HG03045 (cell line): Measurements from ENCODE around the gene RERE.
"Not testable (repeated sequence)": the region's sequence is repeated elsewhere in the genome, so short reads cannot be mapped to it uniquely, and the experiment has no call there.

Source experiments
- ATAC-seq: cut with Tn5 transposase; IDR thresholded peaks from one replicate; pipeline ENCODE4 v1.9.1; 2021; ENCODE audit warnings: mild to moderate bottlenecking, moderate library complexity; ENCODE audit not compliant: unreplicated experiment

RERE gene

DNA sequence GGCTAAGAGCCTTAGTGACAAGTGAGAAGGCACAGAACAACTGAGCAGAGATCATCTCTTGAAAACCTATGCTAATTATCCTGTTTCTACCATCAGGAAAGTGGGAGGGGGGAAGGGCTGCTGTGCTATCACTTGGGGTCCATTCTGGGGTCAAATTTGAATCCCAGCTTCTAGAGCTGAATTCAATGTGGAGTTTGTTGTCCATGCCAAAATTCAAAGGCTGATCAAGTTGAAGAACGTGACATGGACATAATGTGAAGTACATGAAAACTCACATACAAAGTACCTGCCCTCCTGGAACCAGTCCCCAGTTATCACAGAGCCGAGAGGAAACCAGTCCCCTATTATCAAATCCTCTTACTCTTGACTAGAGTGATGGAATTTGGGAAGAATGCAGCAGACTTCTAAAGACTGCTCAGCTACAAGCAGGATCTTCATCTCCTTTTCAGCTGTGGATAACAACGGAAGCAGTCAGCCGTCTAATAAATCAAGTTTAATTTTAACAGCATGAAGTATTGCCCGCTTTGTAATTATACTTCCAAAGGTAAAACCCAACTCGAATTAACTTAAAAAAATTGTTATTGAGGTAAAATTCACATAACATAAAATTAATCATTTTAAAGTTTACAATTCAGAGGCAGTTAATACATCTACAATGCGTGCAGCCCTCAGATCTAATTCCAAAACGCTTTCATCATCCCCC is 421.2 kb downstream of the RERE start:
- no peak for ATAC-seq

DNA sequence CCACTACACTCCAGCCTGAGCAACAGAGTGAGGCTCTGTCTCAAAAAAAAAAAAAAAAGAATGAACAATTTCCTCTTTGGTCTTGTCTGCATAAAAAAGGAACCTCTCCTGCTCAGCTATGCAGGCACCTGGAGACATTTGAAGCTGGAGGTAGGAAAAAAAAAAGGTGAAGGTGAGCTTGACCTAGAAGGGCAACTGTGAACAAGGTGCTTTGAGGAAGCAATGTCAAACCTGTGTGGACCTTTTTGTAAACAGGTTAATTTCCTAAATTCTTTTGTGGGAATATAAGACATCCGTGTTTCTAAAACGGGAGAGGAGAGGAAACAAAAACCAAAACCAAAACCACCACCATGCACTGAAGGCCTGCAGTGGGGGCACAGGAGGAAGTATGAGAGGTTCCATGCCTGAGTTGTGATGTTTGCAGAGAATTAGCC is 422.0 kb downstream of the RERE start:
- no peak for ATAC-seq

DNA sequence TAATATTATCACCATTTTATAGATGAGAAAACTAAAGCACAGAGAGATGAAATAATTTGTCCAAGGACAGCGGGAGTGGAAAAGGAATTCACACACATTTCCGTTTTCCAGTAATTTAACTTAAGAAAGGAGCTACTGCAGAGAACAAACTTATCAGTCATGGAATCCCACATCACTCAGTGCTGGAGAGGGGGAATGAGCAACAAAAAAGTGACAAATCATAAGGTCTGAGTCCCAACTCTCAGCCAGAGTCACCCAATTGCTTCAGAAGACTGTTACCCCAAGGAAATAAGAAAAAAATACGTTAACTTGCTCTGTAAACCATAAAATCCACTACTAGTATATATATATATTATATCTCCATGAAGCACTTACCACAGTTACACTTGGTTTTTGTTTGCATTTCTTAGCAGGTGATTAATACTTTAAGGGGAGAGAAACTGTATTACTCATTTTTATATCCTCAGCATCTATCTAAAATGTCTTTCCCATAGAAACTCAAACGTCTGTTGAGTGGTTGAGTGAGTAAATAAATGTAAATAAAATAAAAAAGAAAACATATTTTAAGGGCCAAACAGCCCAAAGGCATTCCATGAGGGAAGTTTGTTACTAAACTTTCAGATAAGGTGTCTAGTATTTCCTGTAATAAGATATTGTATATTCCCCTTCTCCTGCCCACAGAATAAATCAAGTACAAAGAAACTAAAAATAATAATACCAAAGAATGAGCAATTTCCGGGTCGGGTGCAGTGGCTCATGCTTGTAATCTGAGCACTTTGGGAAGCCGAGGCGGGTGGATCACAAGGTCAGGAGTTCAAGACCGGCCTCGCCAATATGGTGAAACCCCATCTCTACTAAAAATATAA is 422.8 kb downstream of the RERE start:
- ATAC-seq, result no peak

DNA sequence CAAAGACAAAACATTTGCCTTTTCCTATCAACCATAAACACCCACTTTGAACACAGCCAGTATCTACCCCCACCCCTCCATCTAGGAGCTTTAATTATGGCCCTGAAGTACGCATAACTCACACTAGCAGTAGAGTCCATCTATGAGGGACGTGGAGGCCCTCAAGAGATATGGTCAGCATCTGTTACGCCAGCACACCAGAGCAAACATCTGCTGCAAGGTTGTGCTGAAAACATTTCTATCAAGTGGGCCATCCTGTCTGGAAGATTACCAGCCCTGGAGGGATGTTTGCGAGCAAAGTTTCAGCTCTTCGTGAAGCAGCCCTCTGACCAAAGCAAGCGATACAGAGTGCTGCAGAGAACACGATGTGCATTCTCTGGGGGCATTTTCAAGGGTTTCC is 424.9 kb downstream of the RERE start:
- ATAC-seq, result no peak

DNA sequence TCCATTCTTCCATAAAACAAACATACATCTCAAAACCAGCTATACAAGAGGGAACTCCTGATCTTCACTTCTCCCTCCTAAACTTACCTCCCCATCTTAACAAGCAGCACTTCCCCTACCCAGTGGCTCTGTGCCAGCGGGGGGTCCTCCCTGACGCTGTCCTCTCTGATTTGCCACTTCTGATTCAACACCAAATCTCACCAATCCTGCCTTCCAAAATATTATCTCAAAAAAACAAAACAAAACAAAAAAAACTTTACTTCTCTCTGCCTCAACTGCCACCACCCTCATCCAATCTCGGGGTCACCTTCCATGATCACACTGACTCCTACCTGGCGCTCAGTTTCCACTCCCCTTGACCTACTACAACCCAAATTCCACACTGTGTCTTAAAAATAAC is 426.7 kb downstream of the RERE start:
- ATAC-seq, result no peak

DNA sequence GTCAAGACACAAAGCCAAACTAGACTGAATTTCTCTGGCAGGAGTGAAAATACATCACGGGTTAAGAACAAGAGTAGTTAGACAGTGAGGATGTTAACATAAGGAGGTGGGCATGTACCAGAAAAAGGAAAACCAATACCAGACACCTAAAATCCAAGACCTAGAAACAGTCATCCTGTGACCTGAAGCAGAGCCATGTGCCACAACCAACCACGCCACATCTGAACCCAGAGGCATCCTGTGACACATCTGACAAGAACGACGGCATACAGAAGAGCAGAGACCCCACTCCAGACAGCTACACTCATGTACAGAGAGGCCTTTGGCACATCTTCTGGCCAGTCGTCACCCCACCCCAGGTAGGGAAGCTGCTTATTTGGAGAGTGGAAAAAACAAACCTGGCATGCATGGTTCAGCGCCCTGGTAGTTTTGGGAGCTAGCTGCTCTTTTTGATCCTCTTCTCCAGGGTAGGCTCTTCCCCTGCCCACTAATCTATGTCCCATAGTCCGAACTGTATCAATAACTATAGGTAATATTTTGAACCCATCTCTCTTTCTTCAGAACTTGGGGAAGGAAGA is 427.4 kb downstream of the RERE start:
- no peak for ATAC-seq

DNA sequence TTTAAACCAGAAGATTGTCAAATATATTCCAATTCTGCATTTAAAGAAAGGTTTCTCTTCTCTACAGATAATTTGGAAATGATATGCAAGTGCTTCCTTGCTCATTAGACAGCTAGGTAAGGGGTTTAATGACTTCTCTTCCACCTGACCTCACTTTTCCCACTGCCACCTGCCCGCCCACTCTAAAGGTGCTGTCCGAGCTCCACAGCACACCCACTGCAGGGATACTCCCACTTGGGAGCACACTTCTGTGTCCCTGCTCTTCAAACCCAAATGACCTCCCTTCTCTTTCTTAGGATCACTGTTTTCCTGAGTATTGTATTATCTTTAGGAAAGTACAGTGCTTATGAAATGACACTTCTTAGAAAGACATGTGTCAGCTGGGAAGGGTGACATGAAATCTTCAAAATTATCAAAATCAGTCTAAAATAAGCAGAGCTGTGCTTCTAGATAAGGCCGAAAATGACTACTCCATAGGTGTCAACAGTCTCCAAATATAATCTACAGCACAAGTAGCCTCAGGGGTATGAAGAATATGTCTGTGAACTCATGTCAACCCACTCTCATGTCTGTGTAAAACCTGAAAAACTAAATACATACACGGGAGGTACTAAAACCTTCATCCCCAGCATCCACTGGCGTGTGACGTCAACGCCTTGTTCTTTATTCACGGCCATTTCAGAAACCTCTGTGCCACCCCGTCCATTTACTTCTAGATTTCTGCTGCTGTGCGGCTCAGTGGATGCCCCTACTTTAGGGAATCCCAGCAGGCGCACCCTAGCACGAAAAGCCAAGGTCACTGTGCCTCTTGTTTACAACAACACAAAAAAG is 428.5 kb downstream of the RERE start:
- no peak for ATAC-seq

DNA sequence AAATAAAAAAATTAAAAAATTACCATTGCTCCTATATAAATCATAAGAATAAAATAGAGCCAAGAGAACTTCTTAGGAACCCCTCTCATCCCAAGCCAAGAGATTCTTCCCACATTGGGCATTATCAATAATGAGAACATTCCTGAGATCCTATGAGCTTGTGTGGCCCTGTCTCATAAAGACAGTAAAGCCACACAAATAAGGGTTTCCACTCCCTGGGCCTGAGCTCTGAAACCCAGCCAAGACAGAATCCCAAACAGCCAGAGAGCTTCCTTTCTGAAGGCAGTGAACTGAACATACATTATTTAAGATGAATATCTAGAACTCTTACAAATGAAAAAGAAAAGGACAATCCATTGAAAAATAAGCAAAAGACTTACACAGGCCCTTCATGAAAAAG is 431.2 kb downstream of the RERE start:
- no peak for ATAC-seq

DNA sequence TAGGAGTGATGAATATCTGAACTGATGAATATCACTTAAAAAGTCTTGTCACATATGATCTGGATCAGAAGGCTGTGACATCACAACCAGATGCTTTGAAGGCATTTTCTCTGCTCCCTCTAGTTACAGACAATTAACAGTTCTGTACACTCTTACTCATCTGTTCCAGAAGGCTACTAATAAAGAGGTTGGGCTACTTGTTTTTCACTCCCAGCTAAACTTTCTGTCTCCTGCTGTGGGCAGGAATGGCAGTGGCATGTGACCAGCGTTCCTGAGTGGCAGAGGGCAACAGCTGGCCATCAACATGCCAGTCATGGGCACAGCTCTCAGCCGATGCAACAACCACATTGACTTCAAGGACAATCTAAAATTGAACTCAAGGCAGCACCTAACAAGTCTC is 432.9 kb downstream of the RERE start:
- ATAC-seq, result no peak

DNA sequence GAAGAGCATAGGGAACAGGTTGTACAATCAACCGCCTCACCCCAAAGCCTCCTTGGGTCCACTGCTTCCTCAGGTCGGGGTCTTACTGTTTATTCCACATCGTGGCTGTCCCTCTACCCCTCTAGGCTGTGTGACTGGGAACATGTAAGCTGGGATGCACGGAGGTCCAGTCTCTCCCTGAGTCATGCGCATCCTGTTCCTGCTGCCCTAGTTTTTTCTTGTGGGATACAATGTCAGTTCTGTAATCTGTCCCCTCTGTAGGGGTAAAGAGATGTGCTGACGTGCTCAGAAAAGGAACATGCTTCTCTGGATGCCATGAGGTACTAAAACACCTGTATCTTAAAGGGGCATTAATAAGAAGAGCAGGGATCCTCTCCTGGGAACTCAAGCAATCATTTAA is 433.4 kb downstream of the RERE start:
- no peak for ATAC-seq

DNA sequence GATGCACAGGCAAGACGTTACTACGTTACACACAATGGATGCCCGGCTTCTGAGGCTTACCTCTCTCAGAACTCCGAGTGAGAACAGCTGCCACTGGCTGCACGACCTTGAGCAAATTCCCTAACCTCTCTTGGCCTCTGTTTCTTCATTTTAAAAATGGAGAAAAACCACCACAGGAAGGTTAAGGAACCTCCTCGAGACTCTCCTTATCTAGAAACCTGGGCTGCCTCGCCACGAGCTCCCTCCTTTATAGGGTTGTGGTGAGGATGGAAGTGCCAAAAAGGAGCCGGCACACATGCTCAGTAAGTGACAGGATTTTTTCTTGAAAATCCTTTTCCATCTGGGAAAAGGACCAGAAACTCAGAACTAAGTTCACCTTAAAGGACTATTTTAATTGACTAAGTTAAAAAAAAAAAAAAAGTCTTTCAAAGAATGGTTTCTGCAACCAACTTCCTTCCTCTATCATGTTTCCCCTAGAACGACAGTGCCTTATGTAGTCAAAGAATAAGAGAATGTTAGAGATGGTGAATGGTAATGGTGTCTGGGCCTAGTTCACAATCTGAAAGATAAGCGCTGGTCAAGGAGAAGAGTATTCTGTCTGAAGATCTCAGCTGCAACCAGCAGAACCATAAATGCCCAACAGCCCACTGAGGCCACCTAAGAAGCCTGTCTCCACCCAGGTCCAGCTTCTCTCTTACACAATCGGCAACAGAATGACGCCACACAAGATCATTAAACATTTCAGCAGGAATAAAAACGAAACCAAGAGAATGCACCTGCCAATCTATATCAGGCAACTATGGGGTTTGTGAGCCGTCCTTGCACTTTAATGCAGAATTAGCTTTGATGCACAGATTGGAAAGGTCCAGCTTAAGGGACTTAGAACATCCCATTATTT is 434.6 kb downstream of the RERE start:
- ATAC-seq, result no peak

DNA sequence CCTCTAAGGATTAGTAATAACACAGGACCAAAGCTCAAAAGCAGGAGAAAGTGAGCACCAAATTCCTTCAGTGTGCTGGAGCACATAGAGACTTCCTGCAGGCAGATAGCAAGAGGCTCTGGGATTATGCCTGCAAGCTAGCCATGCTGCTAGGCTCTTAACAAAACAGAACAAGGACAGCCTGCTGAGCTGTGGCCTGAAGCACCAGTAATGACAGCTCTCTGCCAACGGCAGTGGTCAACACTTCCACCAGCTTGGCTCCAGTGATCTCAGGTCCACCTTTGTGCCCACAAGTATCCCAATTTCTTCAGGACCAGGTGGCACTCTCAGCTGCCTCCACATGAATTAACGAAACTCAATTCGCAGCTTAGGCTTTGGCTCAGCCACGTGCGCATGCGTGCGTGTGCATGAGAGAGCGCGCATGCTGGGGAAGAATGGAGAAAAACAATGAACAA is 435.4 kb downstream of the RERE start:
- no peak for ATAC-seq

DNA sequence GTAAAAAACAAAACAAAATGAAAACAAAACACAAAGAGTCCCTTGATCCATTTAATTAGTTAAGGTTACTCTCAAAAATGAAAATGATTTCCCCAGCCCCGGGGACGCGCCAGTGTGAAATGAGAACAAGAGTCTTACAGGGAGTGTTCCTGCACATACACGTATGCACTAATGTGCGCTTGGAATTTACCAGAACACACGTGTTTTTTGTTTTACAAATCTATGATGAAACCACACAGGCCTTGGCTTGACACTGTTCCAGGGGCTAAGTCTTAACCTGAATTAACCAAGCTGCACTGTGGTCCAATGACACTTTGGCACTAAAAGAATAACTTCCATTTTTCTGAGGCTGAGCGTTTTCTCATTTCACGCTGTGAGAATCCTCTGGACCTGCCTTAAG is 435.8 kb downstream of the RERE start:
- ATAC-seq, result no peak

DNA sequence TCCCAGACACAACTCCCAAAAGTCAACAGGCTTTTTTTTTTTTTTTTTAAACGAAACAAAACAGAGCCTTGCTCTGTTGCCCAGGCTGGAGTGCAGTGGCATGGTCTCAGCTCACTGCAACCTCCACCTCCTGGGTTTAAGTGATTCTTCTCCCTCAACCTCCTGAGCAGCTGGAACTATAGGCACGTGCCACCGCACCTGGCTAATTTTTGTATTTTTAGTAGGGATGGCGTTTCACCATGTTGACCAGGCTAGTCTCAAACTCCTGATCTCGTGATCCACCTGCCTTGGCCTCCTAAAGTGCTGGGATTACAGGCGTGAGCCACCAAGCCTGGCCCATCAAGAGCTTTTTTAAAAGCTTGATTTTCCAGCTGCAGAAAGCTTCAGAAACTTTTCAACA is 437.1 kb downstream of the RERE start:
- ATAC-seq, result not testable (repeated sequence)

DNA sequence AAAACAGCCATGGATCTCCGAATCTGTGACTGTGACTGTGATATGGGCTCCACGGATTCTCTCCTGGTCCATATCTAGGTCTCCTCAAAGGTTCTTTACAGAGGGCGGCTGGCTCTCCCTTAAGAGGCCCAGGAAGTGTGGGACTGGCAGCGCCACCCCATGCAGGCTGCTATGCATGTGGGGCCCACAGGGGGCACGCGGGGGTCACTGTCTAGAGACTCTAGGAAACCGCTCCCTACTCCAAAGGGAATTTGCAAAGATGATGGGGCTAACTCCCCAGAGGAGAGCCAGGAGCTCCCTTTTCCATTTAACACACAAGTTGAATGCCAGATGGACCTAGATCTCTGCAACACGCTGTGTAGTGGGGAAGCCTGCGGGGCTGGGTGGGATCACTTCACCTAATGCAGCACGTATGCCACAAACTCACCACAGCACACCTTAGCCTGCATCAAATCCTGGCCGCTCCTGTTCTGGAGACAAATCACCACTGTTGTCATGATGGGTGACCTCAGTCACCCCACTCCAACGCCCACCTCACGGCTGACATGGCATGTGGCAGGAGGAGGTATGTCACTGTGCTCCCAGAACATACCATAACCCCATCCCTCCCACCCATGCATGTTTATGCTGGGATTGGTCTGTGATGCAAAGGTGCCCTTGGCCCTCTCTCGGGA is 437.8 kb downstream of the RERE start:
- ATAC-seq, result no peak

DNA sequence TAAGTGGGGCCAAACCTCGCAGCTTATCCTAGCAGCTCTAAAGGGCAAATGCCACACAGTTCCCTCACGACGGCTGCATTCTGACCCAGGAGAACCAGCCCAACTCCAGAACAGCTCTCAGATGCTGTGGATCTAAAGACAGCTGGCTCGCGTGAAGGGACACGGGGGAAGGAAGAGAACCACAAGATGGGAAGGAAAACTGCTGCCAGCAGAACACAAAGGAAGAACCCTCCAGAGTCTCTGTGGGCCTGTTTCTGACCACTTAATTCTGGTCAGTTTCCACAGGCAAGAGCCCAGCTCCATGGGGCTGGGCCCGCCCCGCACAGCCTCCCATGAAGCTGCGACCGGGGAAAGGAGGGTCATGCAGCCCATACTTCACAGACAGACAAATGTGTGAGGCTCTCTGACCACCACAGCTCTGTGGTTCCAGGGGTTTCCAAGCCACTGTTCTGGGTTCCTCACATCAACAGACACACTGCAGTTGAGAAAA is 438.4 kb downstream of the RERE start:
- ATAC-seq, result no peak

DNA sequence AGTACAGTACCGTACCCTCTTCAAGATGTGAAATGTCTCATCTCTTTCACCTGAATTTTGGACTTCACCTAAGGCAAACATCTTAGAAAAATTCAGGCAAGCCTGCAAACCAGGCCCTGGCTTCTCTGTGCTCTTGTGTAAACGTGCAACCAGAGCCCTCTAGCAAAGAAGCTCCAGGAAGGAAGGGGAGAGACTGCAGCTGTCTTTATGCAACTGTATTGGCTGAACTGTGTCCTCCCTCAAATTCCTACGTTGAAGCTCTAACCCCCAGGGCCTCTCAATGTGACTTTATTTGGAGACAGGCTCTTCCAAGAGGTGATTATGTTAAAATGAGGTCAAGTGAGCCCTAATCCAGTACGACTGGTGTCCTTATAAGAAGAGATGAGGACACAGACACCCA is 439.3 kb downstream of the RERE start:
- ATAC-seq, result no peak

DNA sequence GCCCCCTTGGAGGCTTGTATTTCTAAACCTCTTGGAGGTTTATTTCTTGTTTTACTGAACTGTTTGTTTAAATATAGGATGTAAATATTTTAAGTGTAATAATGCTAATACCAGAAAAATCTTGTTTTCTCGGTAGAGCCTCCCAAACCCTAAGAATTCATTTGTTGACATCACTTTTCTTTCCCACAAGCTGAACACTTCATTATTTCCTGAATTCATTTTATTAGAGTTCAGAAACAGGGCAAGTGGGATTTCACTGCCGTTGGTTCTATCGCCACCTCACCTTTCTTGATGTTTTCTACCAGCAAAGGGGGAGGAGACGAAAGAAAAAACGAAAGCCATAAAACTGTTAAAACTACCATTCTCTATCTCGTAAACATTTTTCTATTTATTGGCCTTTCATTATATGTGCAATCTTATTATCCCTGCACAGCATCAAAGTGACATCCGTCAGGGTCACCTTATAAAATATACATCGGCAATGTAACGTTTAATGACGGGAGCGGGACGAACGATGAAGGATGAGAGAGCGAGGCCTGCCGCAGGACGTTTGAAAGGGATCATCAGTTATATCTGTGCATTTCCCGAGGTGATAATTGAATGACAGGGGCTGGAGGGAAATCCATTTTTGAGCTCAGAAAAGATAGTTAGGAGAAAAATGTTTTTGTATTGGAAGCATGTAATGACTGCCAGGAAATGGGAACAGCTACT is 440.0 kb downstream of the RERE start:
- ATAC-seq, result no peak

DNA sequence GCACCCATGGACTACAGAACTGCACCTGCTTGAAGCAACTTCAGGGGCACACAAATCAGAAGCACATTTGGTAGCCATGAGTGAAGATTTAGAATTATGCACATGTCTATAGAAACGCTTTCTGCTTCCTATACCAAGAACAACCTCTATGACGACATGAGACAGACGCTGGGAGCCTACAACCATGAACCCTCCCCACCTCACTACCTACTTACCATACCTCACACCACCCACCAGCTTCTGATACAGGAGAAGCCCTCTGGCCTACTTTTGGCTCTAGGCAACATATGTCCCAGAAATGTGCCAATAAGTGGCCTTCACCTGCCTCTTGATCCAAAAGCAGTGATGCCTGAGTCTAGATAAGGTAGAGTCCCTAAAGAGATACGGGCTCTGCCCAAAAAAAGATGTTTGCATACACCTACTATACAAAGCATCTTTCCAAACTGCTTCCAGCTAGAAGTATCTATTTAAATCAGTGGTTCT is 441.0 kb downstream of the RERE start:
- ATAC-seq, result no peak
